Cardiac septum (tissue), 1 donor: ENCODE results near the gene LORICRIN. TPM values are rescaled to one million over a fixed set of nuclear protein-coding genes. Genes with fewer than 3 reads are reported as not detected.
"Not testable (repeated sequence)": the region's sequence is repeated elsewhere in the genome, so short reads cannot be mapped to it uniquely, and the experiment has no call there.

Experiments used
- DNase-seq: peaks from one replicate; pipeline ENCODE4 v3.0.0-alpha.2; 2020; ENCODE audit warnings: low spot score
- intact Hi-C: fragments of 100-400 bp; cut with DNase I; formaldehyde crosslinking; loops from one replicate; pipeline ENCODE4 v1.14.0; 2022
- long read RNA-seq: library from polyadenylated mRNA; unstranded; transcript quantifications from one replicate; pipeline ENCODE4 v2.0.0, GENCODE V29; 2021
- total RNA-seq: library from RNA; stranded (reverse); fragmentation: NEBNext Ultra II Directional; extraction: Animal tissue kit (Norgen Biotek cat#: 25700); gene quantifications from one replicate; pipeline ENCODE4 v1.2.1, GENCODE V29; 2021
- donor health status: DM: no; HTN: no; CAD: no.

Gene LORICRIN
- total RNA-seq = not detected
- long read RNA-seq = 0 reads

GRCh38 chr1:153259387-153259786 lies at the start of gene LORICRIN:
Gene LORICRIN (plus strand): TSS chr1:153259687. CDS start chr1:153260950, 1,263 bp downstream.
- DNase-seq = no peak
- intact Hi-C loops = no loop called here

- no peak for DNase-seq
- intact Hi-C loops = no loop called here
These were observed 49.3 kb upstream of the LORICRIN start for GRCh38 chr1:153210206-153210605.

GRCh38 chr1:153212201-153212600 lies 47.3 kb upstream of the LORICRIN start:
- intact Hi-C loops = no loop called here
- no peak for DNase-seq

- intact Hi-C loops = no loop called here
- no peak for DNase-seq
These were observed 46.0 kb upstream of the LORICRIN start for GRCh38 chr1:153213519-153213918.

- DNase-seq = no peak
- intact Hi-C loops = no loop called here
These were observed 42.3 kb upstream of the LORICRIN start, which contains the start of gene PRR9 for GRCh38 chr1:153217212-153217611. Gene PRR9 (plus strand): TSS chr1:153217584. CDS start chr1:153218145, 561 bp downstream.

- no peak for DNase-seq
- intact Hi-C loops = no loop called here
These were observed 41.6 kb upstream of the LORICRIN start for GRCh38 chr1:153217744-153218416.

GRCh38 chr1:153220606-153221303 lies 38.7 kb upstream of the LORICRIN start:
- DNase-seq = no peak
- intact Hi-C loops = loop anchor here (5.0 kb wide), 1 partner anchor 568 kb away; no protein-coding TSS in a partner anchor

- intact Hi-C loops = loop anchor here (2.0 to 5.0 kb wide), 2 partner anchors 354 to 571 kb away; no protein-coding TSS in a partner anchor
- peak; percentile 80 for DNase-seq
These were observed 36.2 kb upstream of the LORICRIN start for GRCh38 chr1:153223040-153223891.

- intact Hi-C loops = no loop called here
- DNase-seq = no peak
These were observed 31.7 kb upstream of the LORICRIN start for GRCh38 chr1:153227810-153228209.

- no peak for DNase-seq
- intact Hi-C loops = no loop called here
These were observed 31.0 kb upstream of the LORICRIN start for GRCh38 chr1:153228491-153228890.

- intact Hi-C loops = not testable (repeated sequence)
These were observed 30.2 kb upstream of the LORICRIN start for GRCh38 chr1:153229076-153229829.

GRCh38 chr1:153231363-153231762 lies 28.1 kb upstream of the LORICRIN start:
- intact Hi-C loops = no loop called here
- no peak for DNase-seq

More at GRCh38 chr1:153229076-153229829, 30.2 kb upstream of the LORICRIN start:
- DNase-seq = not testable (repeated sequence)

- DNase-seq = no peak
- intact Hi-C loops = no loop called here
These were observed 27.7 kb upstream of the LORICRIN start for GRCh38 chr1:153231785-153232184.

- intact Hi-C loops = no loop called here
- no peak for DNase-seq
These were observed 26.9 kb upstream of the LORICRIN start for GRCh38 chr1:153232553-153232952.

GRCh38 chr1:153233448-153233847 lies 26.0 kb upstream of the LORICRIN start:
- no peak for DNase-seq
- intact Hi-C loops = no loop called here

GRCh38 chr1:153238527-153238926 lies 21.0 kb upstream of the LORICRIN start:
- no peak for DNase-seq
- intact Hi-C loops = no loop called here

GRCh38 chr1:153242160-153242559 lies 17.3 kb upstream of the LORICRIN start:
- DNase-seq = no peak

GRCh38 chr1:153245466-153245865 lies 14.0 kb upstream of the LORICRIN start:
- intact Hi-C loops = no loop called here
- no peak for DNase-seq

More at GRCh38 chr1:153242160-153242559, 17.3 kb upstream of the LORICRIN start:
- intact Hi-C loops = no loop called here

GRCh38 chr1:153246018-153246417 lies 13.5 kb upstream of the LORICRIN start:
- no peak for DNase-seq
- intact Hi-C loops = no loop called here
